H7 (cell line): ENCODE data around the gene KMT2E. TPM values are rescaled to one million over a fixed set of nuclear protein-coding genes. Genes with fewer than 3 reads are reported as not detected.

Source experiments
- DNase-seq: peaks from one replicate; pipeline ENCODE4 v3.0.0; 2012
- H3K27me3 ChIP-seq: 2 replicates; pipeline ENCODE4 v1.6.0; 2011; ENCODE audit warnings: mild to moderate bottlenecking, low read length; ENCODE audit not compliant: control insufficient read depth, insufficient read depth
- H3K36me3 ChIP-seq: replicated peaks from 2 replicates; pipeline ENCODE4 v1.5.1; 2011; ENCODE audit warnings: low read length; ENCODE audit not compliant: control insufficient read depth, insufficient read depth
- H3K4me3 ChIP-seq: 2 replicates; pipeline ENCODE4 v1.5.1; 2011; ENCODE audit warnings: low read depth, mild to moderate bottlenecking, control low read depth, low read length, moderate library complexity; ENCODE audit not compliant: insufficient read depth
- total RNA-seq: library from RNA; depleted of rRNA; stranded (reverse); fragments of >200 nt; shearing (Covaris generic); gene quantifications from 2 replicates; pipeline ENCODE4 v1.2.3, GENCODE V29; 2014

Gene KMT2E
- total RNA-seq, 1 experiment from 2014 or later: 19.7 TPM

DNA sequence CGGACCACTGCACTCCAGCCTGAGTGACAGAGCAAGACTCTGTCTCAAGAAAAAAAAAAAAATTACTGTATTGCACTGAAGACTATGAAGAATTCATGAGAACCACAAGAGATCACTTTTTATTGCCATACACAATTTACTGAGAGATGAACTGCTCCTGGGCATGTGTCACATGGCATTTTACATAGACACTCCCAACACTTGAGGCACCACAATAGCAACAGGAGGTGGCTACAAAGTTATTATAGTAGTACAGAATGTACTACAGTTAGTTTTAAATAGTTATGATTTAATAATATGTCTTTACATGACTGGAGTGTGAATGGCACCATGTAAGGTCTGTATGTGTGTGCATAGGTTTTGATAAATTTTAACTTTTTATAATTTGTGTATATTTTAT, 70.6 kb downstream of the KMT2E start:
- Histone ChIP-seq H3K36me3 (peaks cover 7% of the 10 kb centered on the region), H3K27me3 (no peaks in the 10 kb centered on the region), H3K4me3 (no peak overlapping the region)
- no peak for DNase-seq

DNA sequence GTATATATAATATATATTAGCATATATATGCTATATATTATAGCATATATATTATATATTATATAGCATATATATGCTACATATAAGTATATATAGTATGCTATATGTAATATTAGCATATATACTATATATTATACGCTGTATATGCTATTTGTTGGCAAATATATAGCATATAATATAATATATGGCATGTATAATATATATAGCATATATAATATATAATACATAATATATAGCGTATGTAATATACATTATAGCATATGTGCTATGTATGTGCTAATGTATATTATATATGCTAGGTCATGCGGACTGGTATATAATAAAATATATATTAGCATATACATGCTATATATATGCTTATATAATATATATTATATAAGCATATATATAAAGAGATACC, 72.8 kb downstream of the KMT2E start:
- Histone ChIP-seq H3K36me3 (peaks cover 1% of the 10 kb centered on the region), H3K4me3 (no peak overlapping the region), H3K27me3 (no peaks in the 10 kb centered on the region)
- DNase-seq: no peak

DNA sequence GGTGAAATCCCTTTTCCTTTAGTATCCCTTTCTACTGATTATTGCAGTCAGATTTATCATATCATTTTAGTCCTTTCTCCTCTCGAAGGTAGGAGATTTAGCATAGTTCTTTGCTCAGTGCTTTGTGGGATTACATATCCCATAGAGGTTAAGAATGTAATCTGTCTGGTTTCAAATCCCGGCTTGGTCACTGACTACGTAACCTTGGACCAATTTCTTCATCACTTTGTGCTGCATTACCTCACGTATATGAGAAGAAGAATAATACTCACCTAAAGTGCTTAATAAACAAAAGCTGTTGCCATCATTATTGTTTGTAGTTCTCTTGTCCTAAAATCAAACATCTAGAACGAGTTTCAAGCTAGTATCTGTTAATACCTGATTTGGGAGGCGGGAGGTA, 74.0 kb downstream of the KMT2E start:
- Histone ChIP-seq H3K36me3 (no peaks in the 10 kb centered on the region; the same call in none of the 2 replicates), H3K27me3 (no peaks in the 10 kb centered on the region), H3K4me3 (no peak overlapping the region)
- DNase-seq: no peak

DNA sequence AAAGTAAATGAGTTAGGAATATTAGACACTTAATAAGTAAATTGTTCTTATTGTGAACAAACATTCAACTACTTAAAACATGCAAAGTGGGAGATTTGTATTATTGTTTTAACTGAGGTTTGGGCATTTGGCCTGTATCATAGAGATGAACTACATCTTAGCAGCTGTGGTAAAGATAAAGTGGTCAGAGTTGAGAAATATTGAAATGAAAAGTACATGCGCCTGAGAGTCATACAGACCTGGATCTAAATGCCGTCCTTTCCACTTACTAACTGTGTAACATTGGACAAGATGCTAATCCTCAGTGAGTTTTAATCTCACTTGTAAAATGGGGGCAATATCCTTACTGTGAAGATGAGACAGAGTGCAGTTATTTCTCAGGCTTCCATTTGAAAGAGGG, 74.5 kb downstream of the KMT2E start:
- no peak for DNase-seq
- Histone ChIP-seq H3K36me3 (no peaks in the 10 kb centered on the region; the same call in none of the 2 replicates), H3K4me3 (no peak overlapping the region)

GRCh38 chr7:105094966-105095365, 81.0 kb downstream of the KMT2E start:
- no peaks in the 10 kb centered on the region for H3K27me3 ChIP-seq
- no peak overlapping the region for H3K4me3 ChIP-seq
- H3K36me3 ChIP-seq: no peaks in the 10 kb centered on the region; the same call in 1 of the 2 replicates
- no peak for DNase-seq

More for the DNA sequence above, 74.5 kb downstream of the KMT2E start:
- no peaks in the 10 kb centered on the region for H3K27me3 ChIP-seq

- no peak for DNase-seq
- Histone ChIP-seq H3K27me3 (no peaks in the 10 kb centered on the region), H3K36me3 (no peaks in the 10 kb centered on the region; the same call in 1 of the 2 replicates), H3K4me3 (no peak overlapping the region)
Observed at GRCh38 chr7:105096306-105096705, 82.3 kb downstream of the KMT2E start.

DNA sequence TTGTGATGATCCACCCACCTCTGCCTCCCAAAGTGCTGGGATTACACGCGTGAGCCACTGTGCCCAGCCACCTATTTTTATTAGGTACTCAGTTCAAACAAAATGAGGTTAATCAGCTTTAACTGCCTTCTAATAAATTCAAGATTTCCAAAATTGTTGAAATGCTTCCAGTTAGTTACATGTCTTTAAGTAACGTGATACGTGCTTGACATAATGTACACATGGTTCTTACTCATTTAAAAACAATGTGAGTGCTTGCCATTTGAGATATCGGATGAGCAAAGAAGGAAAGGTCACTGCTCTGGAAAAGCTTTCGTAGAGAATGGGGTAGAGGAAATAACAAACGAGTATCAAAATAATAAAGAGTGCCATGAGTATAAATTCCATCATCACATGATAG, 83.6 kb downstream of the KMT2E start:
- no peak overlapping the region for H3K4me3 ChIP-seq
- H3K27me3 ChIP-seq: no peaks in the 10 kb centered on the region
- no peaks in the 10 kb centered on the region; the same call in none of the 2 replicates for H3K36me3 ChIP-seq
- DNase-seq: no peak

DNA sequence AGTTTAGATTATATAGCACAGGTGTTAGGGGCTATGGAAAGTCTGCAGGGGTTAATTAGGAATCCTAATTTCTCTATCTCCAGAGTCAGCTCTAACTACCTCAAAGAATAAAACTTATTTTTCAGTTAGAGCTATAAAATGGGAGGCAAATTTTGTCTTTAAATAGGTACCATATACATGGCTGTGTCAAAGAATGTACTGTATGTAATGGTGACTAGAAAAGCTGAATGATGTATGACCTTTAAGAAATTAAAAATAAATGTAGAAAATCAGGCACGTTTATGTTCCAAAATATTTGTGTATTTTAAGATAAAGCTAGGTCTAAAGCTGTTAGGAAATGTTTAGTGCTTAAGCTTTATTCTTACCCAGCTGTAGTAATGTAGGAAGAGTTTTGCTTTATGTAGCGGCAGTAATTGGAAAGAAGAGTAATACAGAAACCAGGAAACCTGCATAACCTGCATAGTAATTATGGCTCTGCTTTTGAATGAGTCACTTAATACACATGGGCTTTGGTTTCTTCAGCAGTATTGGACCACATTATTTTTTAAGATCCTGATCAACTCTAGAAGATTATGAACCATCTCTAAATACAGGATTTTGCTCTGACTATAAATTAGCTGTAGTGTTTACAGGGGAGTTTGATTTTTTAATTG, 85.0 kb downstream of the KMT2E start:
- Histone ChIP-seq H3K36me3 (no peaks in the 10 kb centered on the region; the same call in none of the 2 replicates), H3K4me3 (no peak overlapping the region), H3K27me3 (no peaks in the 10 kb centered on the region)
- no peak for DNase-seq

DNA sequence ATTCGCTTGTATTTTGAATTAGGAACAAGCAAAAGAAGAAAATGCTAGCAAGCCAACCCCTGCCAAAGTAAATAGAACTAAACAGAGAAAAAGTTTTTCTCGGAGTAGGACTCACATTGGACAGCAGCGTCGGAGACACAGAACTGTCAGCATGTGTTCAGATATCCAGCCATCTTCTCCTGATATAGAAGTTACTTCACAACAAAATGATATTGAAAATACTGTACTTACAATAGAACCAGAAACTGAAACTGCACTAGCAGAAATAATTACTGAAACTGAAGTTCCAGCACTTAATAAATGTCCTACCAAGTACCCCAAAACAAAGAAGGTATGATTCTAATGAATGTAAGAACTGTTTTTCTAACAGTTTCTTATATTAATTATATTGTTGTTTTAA, 87.9 kb downstream of the KMT2E start:
- no peak for DNase-seq
- H3K27me3 ChIP-seq: no peaks in the 10 kb centered on the region
- peaks cover 5% of the 10 kb centered on the region for H3K36me3 ChIP-seq
- no peak overlapping the region for H3K4me3 ChIP-seq

- Histone ChIP-seq H3K4me3 (no peak overlapping the region), H3K36me3 (peaks cover 11% of the 10 kb centered on the region), H3K27me3 (no peaks in the 10 kb centered on the region)
- DNase-seq: no peak
Observed at GRCh38 chr7:105102557-105103352, 88.8 kb downstream of the KMT2E start.

- Histone ChIP-seq H3K4me3 (no peak overlapping the region), H3K36me3 (peaks cover 24% of the 10 kb centered on the region), H3K27me3 (no peaks in the 10 kb centered on the region)
- no peak for DNase-seq
Observed at GRCh38 chr7:105105579-105105978, 91.6 kb downstream of the KMT2E start.

GRCh38 chr7:105106473-105106872, 92.5 kb downstream of the KMT2E start:
- no peak overlapping the region for H3K4me3 ChIP-seq
- no peak for DNase-seq
- H3K36me3 ChIP-seq: peaks cover 28% of the 10 kb centered on the region
- H3K27me3 ChIP-seq: no peaks in the 10 kb centered on the region

DNA sequence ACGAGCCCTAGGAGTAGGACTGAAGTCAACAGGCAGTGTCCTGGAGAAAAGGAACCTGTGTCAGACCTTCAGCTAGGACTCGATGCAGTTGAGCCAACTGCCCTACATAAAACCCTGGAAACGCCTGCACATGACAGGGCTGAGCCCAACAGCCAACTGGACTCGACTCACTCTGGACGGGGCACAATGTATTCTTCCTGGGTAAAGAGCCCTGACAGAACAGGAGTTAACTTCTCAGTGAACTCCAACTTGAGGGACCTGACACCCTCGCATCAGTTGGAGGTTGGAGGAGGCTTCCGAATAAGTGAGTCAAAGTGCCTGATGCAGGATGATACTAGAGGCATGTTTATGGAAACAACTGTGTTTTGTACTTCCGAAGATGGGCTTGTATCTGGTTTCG, 93.5 kb downstream of the KMT2E start:
- Histone ChIP-seq H3K27me3 (no peaks in the 10 kb centered on the region), H3K36me3 (peaks cover 35% of the 10 kb centered on the region), H3K4me3 (no peak overlapping the region)
- no peak for DNase-seq

- no peaks in the 10 kb centered on the region for H3K27me3 ChIP-seq
- peaks cover 32% of the 10 kb centered on the region for H3K36me3 ChIP-seq
Observed at GRCh38 chr7:105112440-105113418, 98.7 kb downstream of the KMT2E start.

More at GRCh38 chr7:105112440-105113418, 98.7 kb downstream of the KMT2E start:
- no peak overlapping the region for H3K4me3 ChIP-seq
- no peak for DNase-seq
